AG10803 (cell line): ENCODE measurements around the gene TBC1D9B.

Source experiments
- DNase-seq: peaks from one replicate; pipeline ENCODE4 v3.0.0; 2010; ENCODE audit warnings: low read depth
- H3K4me3 ChIP-seq: 2 replicates; pipeline ENCODE4 v1.5.1; 2011; ENCODE audit warnings: mild to moderate bottlenecking, low read length, control low read depth
- CTCF ChIP-seq: conservative IDR thresholded peaks from 2 replicates; pipeline ENCODE4 v1.5.1; 2011; ENCODE audit warnings: mild to moderate bottlenecking, low read length, control low read depth, inconsistent platforms

Gene TBC1D9B

GRCh38 chr5:179901915-179902762 is 5.6 kb downstream of the TBC1D9B start:
- H3K4me3 ChIP-seq = no peak overlapping the region
- no peak for TF ChIP-seq CTCF
- DNase-seq = no peak

- TF ChIP-seq CTCF = no peak
- DNase-seq = no peak
Measured at GRCh38 chr5:179901462-179901861, 6.2 kb downstream of the TBC1D9B start.

GRCh38 chr5:179900711-179901110 is 7.0 kb downstream of the TBC1D9B start:
- DNase-seq = no peak

More at GRCh38 chr5:179901462-179901861, 6.2 kb downstream of the TBC1D9B start:
- no peak overlapping the region for H3K4me3 ChIP-seq

GRCh38 chr5:179900206-179900605 is 7.5 kb downstream of the TBC1D9B start:
- TF ChIP-seq CTCF = no peak
- no peak for DNase-seq
- H3K4me3 ChIP-seq = no peak overlapping the region

More at GRCh38 chr5:179900711-179901110, 7.0 kb downstream of the TBC1D9B start:
- no peak for TF ChIP-seq CTCF
- H3K4me3 ChIP-seq = no peak overlapping the region

GRCh38 chr5:179895861-179896260 is 11.8 kb downstream of the TBC1D9B start:
- no peak for DNase-seq
- H3K4me3 ChIP-seq = no peak overlapping the region
- no peak for TF ChIP-seq CTCF

- DNase-seq = no peak
- no peak overlapping the region for H3K4me3 ChIP-seq
- TF ChIP-seq CTCF = no peak
Measured at GRCh38 chr5:179893958-179894895, 13.5 kb downstream of the TBC1D9B start.
